ENCODE data around the gene POLDIP2. TPM values are rescaled to one million over a fixed set of nuclear protein-coding genes. Genes with fewer than 3 reads are reported as not detected.

The POLDIP2 gene
- total RNA-seq, 1 experiment from 2014 or later: 82.8 TPM

DNA sequence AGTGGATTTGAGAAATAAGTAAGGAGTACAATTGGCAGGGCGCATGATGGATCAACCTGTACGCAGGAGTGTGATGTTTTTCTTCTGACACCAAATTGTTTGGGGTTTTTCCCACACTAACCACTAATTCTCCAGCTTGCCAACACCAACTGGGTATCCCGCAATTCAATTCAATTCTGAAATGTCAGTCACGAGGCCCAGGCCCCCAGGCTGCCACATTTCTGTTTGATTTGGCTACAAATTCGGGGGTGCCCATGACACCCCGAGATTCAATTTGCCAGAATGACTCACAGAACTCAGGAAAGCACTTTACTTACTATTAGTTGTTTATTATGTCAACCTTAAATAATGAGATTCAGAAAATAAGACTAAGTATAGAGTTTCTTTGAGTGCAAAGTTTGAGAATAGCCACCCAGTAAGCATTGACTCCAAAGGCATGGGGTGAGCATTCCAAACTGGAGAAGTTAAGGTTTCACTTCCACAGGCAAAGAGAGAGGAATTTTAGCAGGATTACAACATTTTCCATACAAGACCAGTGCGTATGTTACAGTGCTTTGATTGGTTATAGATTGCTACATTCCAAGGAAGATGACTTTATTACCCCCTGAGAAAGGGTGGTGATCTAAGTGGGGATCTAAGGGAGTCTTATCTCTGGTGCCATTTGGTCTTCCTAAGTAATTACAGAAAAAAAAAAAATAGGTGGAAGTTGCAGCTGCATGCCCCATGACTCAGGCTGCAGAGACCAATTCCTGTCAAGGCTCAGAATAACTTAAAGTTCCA, 37.2 kb upstream of the POLDIP2 start:
- H3K27me3 ChIP-seq (ENCODE audit: insufficient read depth, low read length): no peaks in the 10 kb centered on the region
- H2BK15ac ChIP-seq (ENCODE audit: low read depth, low read length): no peak overlapping the region
- DNase-seq: no peak
- no peaks in the 10 kb centered on the region for H3K79me1 ChIP-seq (ENCODE audit: insufficient read depth, low read depth, low read length, poor library complexity, severe bottlenecking)
- Mint-ChIP-seq H3K4me1 (peaks cover 3 to 11% of the 10 kb centered on the region in 2 experiments; a peak in 3 of 4 replicates), H3K36me3 (ENCODE audit: insufficient read depth in 1 of 3, low read depth in 3 of 3) (peaks cover 1 to 7% (median 5%) of the 10 kb centered on the region in 3 experiments; a peak in 4 of 7 replicates), H3K27ac (no peak overlapping the region; a peak in 1 of 7 replicates), H3K27me3 (ENCODE audit: low read depth) (peaks cover 26% of the 10 kb centered on the region), H3K4me3 (no peak overlapping the region), H3K9me3 (no peaks in the 10 kb centered on the region)
- H4K91ac ChIP-seq (ENCODE audit: insufficient read length, low read depth, low read length): no peak overlapping the region
- no peak overlapping the region for H2AK5ac ChIP-seq (ENCODE audit: insufficient read length, low read length)
- H2BK120ac ChIP-seq (ENCODE audit: low read depth, low read length, poor library complexity, severe bottlenecking): no peak overlapping the region
- H2BK5ac ChIP-seq (ENCODE audit: insufficient read length, low read length): no peak overlapping the region
- no peak overlapping the region for H4K5ac ChIP-seq (ENCODE audit: insufficient read length, low read depth, low read length)
- H3K9me3 ChIP-seq (ENCODE audit: control insufficient read depth, low read depth, low read length): no peaks in the 10 kb centered on the region
- no peak overlapping the region for H2BK12ac ChIP-seq (ENCODE audit: insufficient read length, low read depth, low read length)
- no peak overlapping the region for H4K8ac ChIP-seq (replicated peaks; ENCODE audit: insufficient read length, low read depth, low read length)
- H3K27ac ChIP-seq (ENCODE audit: insufficient read length, low read depth, low read length): no peak overlapping the region
- H4K20me1 ChIP-seq (ENCODE audit: control insufficient read depth, insufficient read depth, insufficient read length): no peaks in the 10 kb centered on the region
- no peak overlapping the region for H2AFZ ChIP-seq (ENCODE audit: low read length)
- no peak overlapping the region for H3K9ac ChIP-seq (ENCODE audit: extremely low read depth, insufficient read length, low read length)
- H3K56ac ChIP-seq (ENCODE audit: insufficient read length, low read depth, low read length): no peak overlapping the region
- no peaks in the 10 kb centered on the region for H3K79me2 ChIP-seq (ENCODE audit: insufficient read depth, low read length)
- H3K23ac ChIP-seq (ENCODE audit: insufficient read length, low read depth, low read length): no peak overlapping the region
- TF ChIP-seq, protein P1, sequence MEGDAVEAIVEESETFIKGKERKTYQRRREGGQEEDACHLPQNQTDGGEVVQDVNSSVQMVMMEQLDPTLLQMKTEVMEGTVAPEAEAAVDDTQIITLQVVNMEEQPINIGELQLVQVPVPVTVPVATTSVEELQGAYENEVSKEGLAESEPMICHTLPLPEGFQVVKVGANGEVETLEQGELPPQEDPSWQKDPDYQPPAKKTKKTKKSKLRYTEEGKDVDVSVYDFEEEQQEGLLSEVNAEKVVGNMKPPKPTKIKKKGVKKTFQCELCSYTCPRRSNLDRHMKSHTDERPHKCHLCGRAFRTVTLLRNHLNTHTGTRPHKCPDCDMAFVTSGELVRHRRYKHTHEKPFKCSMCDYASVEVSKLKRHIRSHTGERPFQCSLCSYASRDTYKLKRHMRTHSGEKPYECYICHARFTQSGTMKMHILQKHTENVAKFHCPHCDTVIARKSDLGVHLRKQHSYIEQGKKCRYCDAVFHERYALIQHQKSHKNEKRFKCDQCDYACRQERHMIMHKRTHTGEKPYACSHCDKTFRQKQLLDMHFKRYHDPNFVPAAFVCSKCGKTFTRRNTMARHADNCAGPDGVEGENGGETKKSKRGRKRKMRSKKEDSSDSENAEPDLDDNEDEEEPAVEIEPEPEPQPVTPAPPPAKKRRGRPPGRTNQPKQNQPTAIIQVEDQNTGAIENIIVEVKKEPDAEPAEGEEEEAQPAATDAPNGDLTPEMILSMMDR (conservative IDR thresholded peaks at IDR 0.05): no peak
- H3K23me2 ChIP-seq (ENCODE audit: insufficient read length, low read depth, low read length, poor library complexity, severe bottlenecking): no peaks in the 10 kb centered on the region
- no CpG with 5 or more reads among the region's 7 CpGs for WGBS (ENCODE audit: extremely low coverage, insufficient read length, low lambda C conversion rate)
- no peak overlapping the region for H2BK20ac ChIP-seq (ENCODE audit: low read depth, low read length, poor library complexity, severe bottlenecking)
- no peak overlapping the region for H3T11ph ChIP-seq (ENCODE audit: low read length)
- no peak overlapping the region for H3K18ac ChIP-seq (ENCODE audit: insufficient read length, low read depth, low read length)
- H3K4me2 ChIP-seq (ENCODE audit: insufficient read depth, insufficient read length, low read length): no peak overlapping the region
- no peak overlapping the region for H3K4ac ChIP-seq (ENCODE audit: low read depth, low read length)
- H3K4me1 ChIP-seq (ENCODE audit: insufficient read depth, low read length): no peaks in the 10 kb centered on the region
- no peak overlapping the region for H3K14ac ChIP-seq (ENCODE audit: insufficient read depth, low read length)
